H9 (cell line): Measurements from ENCODE around the gene TSPAN17. TPM values are rescaled to one million over a fixed set of nuclear protein-coding genes. Genes with fewer than 3 reads are reported as not detected.

ENCODE experiments used
- DNase-seq: peaks from one replicate; pipeline ENCODE4 v3.0.0-alpha.2; 2017
- H2AFZ ChIP-seq: one replicate; pipeline ENCODE4 v1.6.1; 2013; ENCODE audit warnings: mild to moderate bottlenecking, low read length, control low read depth, moderate library complexity
- H2AK5ac ChIP-seq: 2 replicates; pipeline ENCODE4 v1.6.1; 2013; ENCODE audit warnings: low read length, control low read depth, mixed read lengths; ENCODE audit not compliant: insufficient read length
- H2BK120ac ChIP-seq: one replicate; pipeline ENCODE4 v1.6.1; 2013; ENCODE audit warnings: low read depth, mild to moderate bottlenecking, low read length, control low read depth, inconsistent platforms; ENCODE audit not compliant: poor library complexity, severe bottlenecking
- H2BK12ac ChIP-seq: 2 replicates; pipeline ENCODE4 v1.6.1; 2013; ENCODE audit warnings: low read length, control low read depth, mixed read lengths, low read depth; ENCODE audit not compliant: insufficient read length
- H2BK15ac ChIP-seq: 2 replicates; pipeline ENCODE4 v1.6.1; 2013; ENCODE audit warnings: low read depth, low read length, control low read depth
- H2BK20ac ChIP-seq: one replicate; pipeline ENCODE4 v1.6.1; 2013; ENCODE audit warnings: low read depth, mild to moderate bottlenecking, low read length, control low read depth, inconsistent platforms; ENCODE audit not compliant: poor library complexity, severe bottlenecking
- H2BK5ac ChIP-seq: 2 replicates; pipeline ENCODE4 v1.6.1; 2013; ENCODE audit warnings: low read length, control low read depth, mixed read lengths; ENCODE audit not compliant: insufficient read length
- H3K14ac ChIP-seq: 2 replicates; pipeline ENCODE4 v1.6.1; 2013; ENCODE audit warnings: low read length, control low read depth; ENCODE audit not compliant: insufficient read depth
- H3K18ac ChIP-seq: 2 replicates; pipeline ENCODE4 v1.6.1; 2013; ENCODE audit warnings: low read depth, mild to moderate bottlenecking, mixed read lengths, low read length, control low read depth; ENCODE audit not compliant: insufficient read length
- H3K23ac ChIP-seq: 2 replicates; pipeline ENCODE4 v1.6.1; 2013; ENCODE audit warnings: low read length, control low read depth, mixed read lengths, low read depth; ENCODE audit not compliant: insufficient read length
- H3K23me2 ChIP-seq: 2 replicates; pipeline ENCODE4 v1.6.1; 2013; ENCODE audit warnings: low read depth, mild to moderate bottlenecking, mixed read lengths, low read length, control low read depth; ENCODE audit not compliant: insufficient read length, poor library complexity, severe bottlenecking
- H3K27ac ChIP-seq: 2 replicates; pipeline ENCODE4 v1.5.1; 2013; ENCODE audit warnings: low read length, control low read depth, mixed read lengths, low read depth; ENCODE audit not compliant: insufficient read length
- H3K27me3 ChIP-seq: 2 replicates; pipeline ENCODE4 v1.6.1; 2013; ENCODE audit warnings: low read length, control low read depth, inconsistent platforms; ENCODE audit not compliant: insufficient read depth
- H3K4ac ChIP-seq: 2 replicates; pipeline ENCODE4 v1.6.1; 2013; ENCODE audit warnings: low read depth, mild to moderate bottlenecking, control low read depth, inconsistent platforms, low read length, moderate library complexity
- H3K4me1 ChIP-seq: 2 replicates; pipeline ENCODE4 v1.6.1; 2013; ENCODE audit warnings: low read length, control low read depth, inconsistent platforms; ENCODE audit not compliant: insufficient read depth
- H3K4me2 ChIP-seq: 2 replicates; pipeline ENCODE4 v1.6.1; 2013; ENCODE audit warnings: low read length, control low read depth, mixed read lengths; ENCODE audit not compliant: insufficient read length, insufficient read depth
- H3K56ac ChIP-seq: 2 replicates; pipeline ENCODE4 v1.6.1; 2013; ENCODE audit warnings: low read depth, mild to moderate bottlenecking, mixed read lengths, low read length, control low read depth; ENCODE audit not compliant: insufficient read length
- H3K79me1 ChIP-seq: 2 replicates; pipeline ENCODE4 v1.6.1; 2013; ENCODE audit warnings: low read depth, mild to moderate bottlenecking, moderate library complexity, low read length, control low read depth, inconsistent platforms; ENCODE audit not compliant: insufficient read depth, poor library complexity, severe bottlenecking
- H3K79me2 ChIP-seq: 2 replicates; pipeline ENCODE4 v1.6.1; 2013; ENCODE audit warnings: low read length, control low read depth, inconsistent platforms; ENCODE audit not compliant: insufficient read depth
- H3K9ac ChIP-seq: 2 replicates; pipeline ENCODE4 v1.6.1; 2013; ENCODE audit warnings: low read length, control low read depth, mixed read lengths; ENCODE audit not compliant: insufficient read length; ENCODE audit errors: extremely low read depth
- H3K9me3 ChIP-seq: one replicate; pipeline ENCODE4 v1.6.1; 2013; ENCODE audit warnings: low read depth, low read length, inconsistent platforms; ENCODE audit not compliant: control insufficient read depth
- H3T11ph ChIP-seq: one replicate; pipeline ENCODE4 v1.6.1; 2013; ENCODE audit warnings: mild to moderate bottlenecking, low read length, control low read depth, inconsistent platforms
- H4K20me1 ChIP-seq: one replicate; pipeline ENCODE4 v1.6.1; 2013; ENCODE audit not compliant: control insufficient read depth, insufficient read length, insufficient read depth
- H4K5ac ChIP-seq: 2 replicates; pipeline ENCODE4 v1.6.1; 2013; ENCODE audit warnings: low read depth, mild to moderate bottlenecking, mixed read lengths, low read length, control low read depth; ENCODE audit not compliant: insufficient read length
- H4K8ac ChIP-seq: replicated peaks from 2 replicates; pipeline ENCODE4 v1.6.1; 2013; ENCODE audit warnings: low read length, control low read depth, mixed read lengths, low read depth; ENCODE audit not compliant: insufficient read length
- H4K91ac ChIP-seq: 2 replicates; pipeline ENCODE4 v1.6.1; 2013; ENCODE audit warnings: low read depth, mild to moderate bottlenecking, moderate library complexity, mixed read lengths, low read length, control low read depth; ENCODE audit not compliant: insufficient read length
- H3K27ac Mint-ChIP-seq, 3 experiments: 2 replicates in 2 of 3; 3 replicates in 1 of 3; pipeline ENCODE4 v1.8.0; 2020 to 2021; ENCODE audit warnings: mixed read lengths in 3 of 3, mild to moderate bottlenecking in 1 of 3, moderate library complexity in 1 of 3
- H3K27me3 Mint-ChIP-seq: 2 replicates; pipeline ENCODE4 v1.8.0; 2021; ENCODE audit warnings: low read depth, mild to moderate bottlenecking, moderate library complexity, mixed read lengths
- H3K36me3 Mint-ChIP-seq, 3 experiments: 2 replicates in 2 of 3; 3 replicates in 1 of 3; pipeline ENCODE4 v1.8.0; 2020 to 2021; ENCODE audit warnings: low read depth in 3 of 3, mixed read lengths in 3 of 3; ENCODE audit not compliant: insufficient read depth in 1 of 3
- H3K4me1 Mint-ChIP-seq, 2 experiments: 2 replicates each; pipeline ENCODE4 v1.8.0; 2020; ENCODE audit warnings: mixed read lengths in 2 of 2
- H3K4me3 Mint-ChIP-seq, 2 experiments: 2 replicates in 1 of 2; 3 replicates in 1 of 2; pipeline ENCODE4 v1.8.0; 2020 to 2021; ENCODE audit warnings: mild to moderate bottlenecking in 2 of 2, mixed read lengths in 2 of 2, moderate library complexity in 1 of 2
- H3K9me3 Mint-ChIP-seq, 2 experiments: 2 replicates in 1 of 2; 3 replicates in 1 of 2; pipeline ENCODE4 v1.8.0; 2020; ENCODE audit warnings: mild to moderate bottlenecking in 2 of 2, mixed read lengths in 2 of 2, moderate library complexity in 1 of 2
- CTCF ChIP-seq: fragments of 200-600 bp; sonication (generic); conservative IDR thresholded peaks from 3 replicates; pipeline ENCODE4 v1.8.0; 2021; ENCODE audit warnings: antibody characterized with exemption, mild to moderate bottlenecking
- WGBS: extraction: QIAGEN DNeasy Blood & Tissue Kit; methylation state at CpG from one replicate; pipeline ENCODE4 v1.1.7; 2013; ENCODE audit warnings: missing lambda C conversion rate, low lambda C conversion rate, mixed read lengths; ENCODE audit not compliant: insufficient read length; ENCODE audit errors: extremely low coverage; 5-methylcytosine and 5-hydroxymethylcytosine counted together
- total RNA-seq: library from RNA; stranded (reverse); gene quantifications from 2 replicates; pipeline ENCODE4 v1.2.1, GENCODE V29; 2021

TSPAN17 gene
- total RNA-seq, 1 experiment from 2014 or later: 46.8 TPM

- no CpG with 5 or more reads among the region's 13 CpGs for WGBS
- H3K79me1 ChIP-seq: no peaks in the 10 kb centered on the region
- H2BK15ac ChIP-seq: no peak overlapping the region
- no peak overlapping the region for H3K14ac ChIP-seq
- H3K4me3 Mint-ChIP-seq: no peak overlapping the region
- TF ChIP-seq CTCF: no peak
- H3K27ac Mint-ChIP-seq: no peak overlapping the region
- no peaks in the 10 kb centered on the region for H3K4me1 ChIP-seq
- H3K4ac ChIP-seq: no peak overlapping the region
- H3T11ph ChIP-seq: no peak overlapping the region
- peaks cover 23 to 31% of the 10 kb centered on the region in 2 experiments for H3K4me1 Mint-ChIP-seq
- no peaks in the 10 kb centered on the region for H3K27me3 ChIP-seq
- H2AFZ ChIP-seq: no peak overlapping the region
- H3K27ac ChIP-seq: no peak overlapping the region
- no peak overlapping the region for H2BK120ac ChIP-seq
- no peak overlapping the region for H2BK5ac ChIP-seq
- H4K8ac ChIP-seq: no peak overlapping the region
- H4K20me1 ChIP-seq: no peaks in the 10 kb centered on the region
- H3K18ac ChIP-seq: no peak overlapping the region
- H3K27me3 Mint-ChIP-seq: peaks cover 6% of the 10 kb centered on the region
- H3K9ac ChIP-seq: no peak overlapping the region
- no peak overlapping the region for H3K56ac ChIP-seq
- no peaks in the 10 kb centered on the region for H3K23me2 ChIP-seq
- no peak overlapping the region for H2BK12ac ChIP-seq
- H4K5ac ChIP-seq: no peak overlapping the region
- no peak overlapping the region for H4K91ac ChIP-seq
- no peak overlapping the region for H2BK20ac ChIP-seq
- H3K4me2 ChIP-seq: no peak overlapping the region
- H2AK5ac ChIP-seq: no peak overlapping the region
- no peaks in the 10 kb centered on the region for H3K79me2 ChIP-seq
- no peaks in the 10 kb centered on the region for H3K9me3 Mint-ChIP-seq
- DNase-seq: no peak
- H3K23ac ChIP-seq: no peak overlapping the region
- no peaks in the 10 kb centered on the region for H3K9me3 ChIP-seq
- H3K36me3 Mint-ChIP-seq: no peaks in the 10 kb centered on the region
Observed at GRCh38 chr5:176703857-176704256, 56.6 kb downstream of the TSPAN17 start.
